GM12878 (cell line): Measurements from ENCODE around the gene TADA1. TPM values are rescaled to one million over a fixed set of nuclear protein-coding genes. Genes with fewer than 3 reads are reported as not detected.

Source experiments
- BHLHE40 ChIP-seq, 2 experiments: fragments of 450-650 bp in 1 of 2; IDR thresholded peaks; 2 replicates each; pipeline ENCODE4 v1.6.1; 2011 to 2017; ENCODE audit warnings: low read depth in 2 of 2, borderline replicate concordance in 1 of 2, improper control_type of control experiment in 1 of 2, low read length in 1 of 2, mild to moderate bottlenecking in 1 of 2
- CBFB ChIP-seq: IDR thresholded peaks from 2 replicates; pipeline ENCODE4 v1.6.1; 2016; ENCODE audit warnings: antibody characterized with exemption, low read depth
- CEBPB ChIP-seq, 2 experiments: fragments of 150-350 bp in 1 of 2; IDR thresholded peaks; 2 replicates each; pipeline ENCODE4 v1.6.1; 2012 to 2014; ENCODE audit warnings: low read depth in 2 of 2, low read length in 2 of 2, borderline replicate concordance in 1 of 2, inconsistent platforms in 1 of 2
- HDAC6 ChIP-seq: fragments of 200-600 bp; sonication (generic); IDR thresholded peaks from one replicate; pipeline ENCODE4 v1.8.0; 2017; ENCODE audit warnings: antibody characterized with exemption; ENCODE audit not compliant: unreplicated experiment
- IRF4 ChIP-seq: IDR thresholded peaks from 2 replicates; pipeline ENCODE4 v1.6.1; 2011; ENCODE audit warnings: low read depth, low read length
- MTA2 ChIP-seq: fragments of 450-650 bp; IDR thresholded peaks from 2 replicates; pipeline ENCODE4 v1.6.1; 2016; ENCODE audit warnings: low read depth, mild to moderate bottlenecking, moderate library complexity
- MTA3 ChIP-seq: IDR thresholded peaks from 2 replicates; pipeline ENCODE4 v1.6.1; 2012; ENCODE audit warnings: low read length, inconsistent platforms, borderline replicate concordance
- NR2F1 ChIP-seq: fragments of 450-650 bp; conservative IDR thresholded peaks from 2 replicates; pipeline ENCODE4 v1.6.1; 2017; ENCODE audit warnings: mild to moderate bottlenecking
- PAX8 ChIP-seq: fragments of 450-650 bp; IDR thresholded peaks from 2 replicates; pipeline ENCODE4 v1.6.1; 2017; ENCODE audit warnings: mild to moderate bottlenecking, moderate library complexity
- POLR2A ChIP-seq: IDR thresholded peaks from 2 replicates; pipeline ENCODE4 v1.6.1; 2011; ENCODE audit warnings: low read depth, mild to moderate bottlenecking, low read length
- POLR2AphosphoS5 ChIP-seq: IDR thresholded peaks from 2 replicates; pipeline ENCODE4 v1.6.1; 2011; ENCODE audit warnings: mild to moderate bottlenecking, low read length, inconsistent platforms
- RAD51 ChIP-seq: fragments of 450-650 bp; IDR thresholded peaks from 2 replicates; pipeline ENCODE4 v1.6.1; 2016; ENCODE audit warnings: moderate library complexity, mild to moderate bottlenecking, inconsistent platforms
- RUNX3 ChIP-seq: IDR thresholded peaks from 2 replicates; pipeline ENCODE4 v1.6.1; 2012; ENCODE audit warnings: low read length, inconsistent platforms
- SMC3 ChIP-seq: IDR thresholded peaks from 2 replicates; pipeline ENCODE4 v1.6.1; 2011; ENCODE audit warnings: low read length, improper control_type of control experiment, borderline replicate concordance
- STAT1 ChIP-seq: fragments of 450-650 bp; conservative IDR thresholded peaks from 2 replicates; pipeline ENCODE4 v1.6.1; 2014; ENCODE audit warnings: antibody characterized with exemption, mild to moderate bottlenecking
- TARDBP ChIP-seq: IDR thresholded peaks from 2 replicates; pipeline ENCODE4 v1.6.1; 2016; ENCODE audit warnings: borderline replicate concordance
- TBL1XR1 ChIP-seq: IDR thresholded peaks from 2 replicates; pipeline ENCODE4 v1.6.1; 2012; ENCODE audit warnings: low read depth, low read length, improper control_type of control experiment
- TCF3 ChIP-seq: IDR thresholded peaks from 2 replicates; pipeline ENCODE4 v1.6.1; 2012; ENCODE audit warnings: low read depth, mild to moderate bottlenecking, low read length, borderline replicate concordance; ENCODE audit not compliant: insufficient read depth
- YBX1 ChIP-seq: fragments of 450-650 bp; IDR thresholded peaks from 2 replicates; pipeline ENCODE4 v1.6.1; 2016; ENCODE audit warnings: antibody characterized with exemption
- YY1 ChIP-seq: IDR thresholded peaks from 2 replicates; pipeline ENCODE4 v1.6.1; 2011; ENCODE audit warnings: low read depth, mild to moderate bottlenecking, low read length
- ZNF207 ChIP-seq: fragments of 450-650 bp; IDR thresholded peaks from 2 replicates; pipeline ENCODE4 v1.6.1; 2014; ENCODE audit warnings: antibody characterized with exemption, mild to moderate bottlenecking, borderline replicate concordance
- ZSCAN29 ChIP-seq: fragments of 450-650 bp; IDR thresholded peaks from 2 replicates; pipeline ENCODE4 v1.6.1; 2017; ENCODE audit warnings: mild to moderate bottlenecking, moderate library complexity
- polyA plus RNA-seq, 11 experiments: library from polyadenylated mRNA; depleted of rRNA in 4 of 11; unstranded in 6 of 11; stranded (reverse) in 5 of 11; fragments of >200 nt; fragmentation: Nextera tagmentation in 4 of 11; fragmentation: Illumina TruSeq in 1 of 11; extraction: Ambion mirVana in 4 of 11; extraction: Trizol in 1 of 11; gene quantifications; 1 replicate in 1 of 11; 2 replicates in 10 of 11; pipeline versions ENCODE4 v1.2.1 to v1.2.3, GENCODE V29; 2011 to 2016; ENCODE audit warnings: inconsistent platforms in 2 of 11, missing spikeins in 2 of 11, low read depth in 1 of 11
- total RNA-seq, 4 experiments: library from RNA; depleted of rRNA in 3 of 4; stranded (reverse); fragments of >200 nt in 3 of 4; fragmentation: Illumina TruSeq in 1 of 4; extraction: Trizol in 1 of 4; gene quantifications; 2 replicates each; pipeline versions ENCODE4 v1.2.1 to v1.2.3, GENCODE V29; 2013 to 2021
- TF ChIP-seq, protein P1 (sequence below): IDR thresholded peaks from 2 replicates; pipeline ENCODE4 v1.6.1; 2011; ENCODE audit warnings: borderline replicate concordance, low read depth, mild to moderate bottlenecking, moderate library complexity, low read length; ENCODE audit not compliant: insufficient read depth, poor library complexity, severe bottlenecking
- TF ChIP-seq, protein P2 (sequence below): fragments of 450-650 bp; formaldehyde crosslinking; IDR thresholded peaks from 2 replicates; pipeline ENCODE4 v1.4.0; 2020; ENCODE audit warnings: mild to moderate bottlenecking, moderate library complexity
- TF ChIP-seq, protein P3 (sequence below), 3 experiments: IDR thresholded peaks in 2 of 3; conservative IDR thresholded peaks in 1 of 3; 2 replicates each; pipeline ENCODE4 v1.5.1; 2011; ENCODE audit warnings: low read depth in 3 of 3, low read length in 3 of 3, mild to moderate bottlenecking in 3 of 3, control low read depth in 2 of 3, moderate library complexity in 2 of 3, inconsistent platforms in 1 of 3, mixed read lengths in 1 of 3; ENCODE audit not compliant: control insufficient read depth in 2 of 3, insufficient read depth in 1 of 3; ENCODE audit errors: extremely low read depth in 1 of 3

Gene TADA1
- total and polyA plus RNA-seq, 10 of the 15 experiments (the other 5 are each of a cell fraction or from before 2014, with no cell fraction given), result 15.2 to 38.6 (median 26.5) TPM

DNA sequence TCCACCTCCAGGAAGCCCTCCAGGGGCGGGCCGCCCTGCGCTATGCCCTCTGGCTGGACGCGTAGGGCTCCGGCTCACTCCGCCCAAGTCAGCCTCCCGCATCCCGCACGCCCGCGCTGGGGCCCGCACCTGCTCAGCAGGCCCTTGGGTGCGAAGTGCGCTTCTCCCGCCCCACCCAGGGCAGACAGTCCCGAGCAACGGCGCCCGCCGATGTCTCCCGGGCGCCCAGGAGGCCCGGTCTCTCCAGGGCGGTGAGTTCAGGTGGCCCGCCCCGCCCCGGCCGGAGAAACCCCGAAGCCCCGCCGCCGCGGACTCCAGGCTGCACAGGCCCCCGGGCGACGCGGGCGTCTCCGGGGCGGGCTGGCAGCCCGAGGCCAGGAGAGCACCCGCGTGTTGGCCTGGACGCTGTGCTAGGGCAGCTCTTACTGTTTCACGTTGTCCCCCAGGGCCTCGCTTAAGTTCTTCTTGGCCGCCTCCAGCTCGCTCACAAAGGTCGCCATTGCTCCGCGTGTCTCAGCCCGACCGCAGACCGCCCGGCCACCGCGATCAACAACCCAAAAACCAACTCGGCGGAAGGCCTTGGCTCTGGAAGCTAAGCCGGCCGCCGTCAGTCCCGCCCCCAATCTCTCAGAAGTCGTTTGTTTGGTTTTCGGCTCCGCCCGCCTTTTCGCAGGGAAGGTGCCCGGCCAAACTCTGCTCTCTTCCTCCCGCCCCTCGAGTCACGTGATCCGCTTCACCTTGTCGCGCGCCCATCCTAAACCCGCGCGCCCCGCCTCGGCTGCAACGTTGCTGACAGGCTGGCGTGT, at the start of gene TADA1 (continued):
- TF ChIP-seq, protein P1, sequence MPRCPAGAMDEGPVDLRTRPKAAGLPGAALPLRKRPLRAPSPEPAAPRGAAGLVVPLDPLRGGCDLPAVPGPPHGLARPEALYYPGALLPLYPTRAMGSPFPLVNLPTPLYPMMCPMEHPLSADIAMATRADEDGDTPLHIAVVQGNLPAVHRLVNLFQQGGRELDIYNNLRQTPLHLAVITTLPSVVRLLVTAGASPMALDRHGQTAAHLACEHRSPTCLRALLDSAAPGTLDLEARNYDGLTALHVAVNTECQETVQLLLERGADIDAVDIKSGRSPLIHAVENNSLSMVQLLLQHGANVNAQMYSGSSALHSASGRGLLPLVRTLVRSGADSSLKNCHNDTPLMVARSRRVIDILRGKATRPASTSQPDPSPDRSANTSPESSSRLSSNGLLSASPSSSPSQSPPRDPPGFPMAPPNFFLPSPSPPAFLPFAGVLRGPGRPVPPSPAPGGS, result peak; percentile 51
- TF ChIP-seq CEBPB (IDR thresholded peaks at IDR 0.05; ENCODE audit: borderline replicate concordance in 1 of 2, low read depth in 2 of 2, low read length in 2 of 2) (no peak), TARDBP (peak; percentile 55; the same call in 1 of the 2 replicates), PAX8 (no peak), BHLHE40 (IDR thresholded peaks at IDR 0.05; ENCODE audit: borderline replicate concordance in 1 of 2, low read depth in 2 of 2, low read length in 1 of 2) (peak; percentile 91 to 97), YBX1 (no peak), MTA3 (no peak), CBFB (peak; percentile 91), RAD51 (peak; percentile 100), RUNX3 (peak; percentile 98), YY1 (peak; percentile 95), TBL1XR1 (no peak; the same call in 1 of the 2 replicates), MTA2 (no peak), IRF4 (no peak), STAT1 (no peak), POLR2AphosphoS5 (0 out of 2 replicates have a peak, but pooled peaks have one; percentile 52), TCF3 (0 out of 2 replicates have a peak, but pooled peaks have one; percentile 10), ZSCAN29 (no peak), ZNF207 (peak; percentile 63; the same call in 1 of the 2 replicates), POLR2A (peak; percentile 86), SMC3 (no peak), HDAC6 (no peak), NR2F1 (peak; percentile 74)
- TF ChIP-seq, protein P2, sequence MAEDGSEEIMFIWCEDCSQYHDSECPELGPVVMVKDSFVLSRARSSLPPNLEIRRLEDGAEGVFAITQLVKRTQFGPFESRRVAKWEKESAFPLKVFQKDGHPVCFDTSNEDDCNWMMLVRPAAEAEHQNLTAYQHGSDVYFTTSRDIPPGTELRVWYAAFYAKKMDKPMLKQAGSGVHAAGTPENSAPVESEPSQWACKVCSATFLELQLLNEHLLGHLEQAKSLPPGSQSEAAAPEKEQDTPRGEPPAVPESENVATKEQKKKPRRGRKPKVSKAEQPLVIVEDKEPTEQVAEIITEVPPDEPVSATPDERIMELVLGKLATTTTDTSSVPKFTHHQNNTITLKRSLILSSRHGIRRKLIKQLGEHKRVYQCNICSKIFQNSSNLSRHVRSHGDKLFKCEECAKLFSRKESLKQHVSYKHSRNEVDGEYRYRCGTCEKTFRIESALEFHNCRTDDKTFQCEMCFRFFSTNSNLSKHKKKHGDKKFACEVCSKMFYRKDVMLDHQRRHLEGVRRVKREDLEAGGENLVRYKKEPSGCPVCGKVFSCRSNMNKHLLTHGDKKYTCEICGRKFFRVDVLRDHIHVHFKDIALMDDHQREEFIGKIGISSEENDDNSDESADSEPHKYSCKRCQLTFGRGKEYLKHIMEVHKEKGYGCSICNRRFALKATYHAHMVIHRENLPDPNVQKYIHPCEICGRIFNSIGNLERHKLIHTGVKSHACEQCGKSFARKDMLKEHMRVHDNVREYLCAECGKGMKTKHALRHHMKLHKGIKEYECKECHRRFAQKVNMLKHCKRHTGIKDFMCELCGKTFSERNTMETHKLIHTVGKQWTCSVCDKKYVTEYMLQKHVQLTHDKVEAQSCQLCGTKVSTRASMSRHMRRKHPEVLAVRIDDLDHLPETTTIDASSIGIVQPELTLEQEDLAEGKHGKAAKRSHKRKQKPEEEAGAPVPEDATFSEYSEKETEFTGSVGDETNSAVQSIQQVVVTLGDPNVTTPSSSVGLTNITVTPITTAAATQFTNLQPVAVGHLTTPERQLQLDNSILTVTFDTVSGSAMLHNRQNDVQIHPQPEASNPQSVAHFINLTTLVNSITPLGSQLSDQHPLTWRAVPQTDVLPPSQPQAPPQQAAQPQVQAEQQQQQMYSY (CRISPR knock-in tag), result peak; percentile 92
- TF ChIP-seq, protein P3, sequence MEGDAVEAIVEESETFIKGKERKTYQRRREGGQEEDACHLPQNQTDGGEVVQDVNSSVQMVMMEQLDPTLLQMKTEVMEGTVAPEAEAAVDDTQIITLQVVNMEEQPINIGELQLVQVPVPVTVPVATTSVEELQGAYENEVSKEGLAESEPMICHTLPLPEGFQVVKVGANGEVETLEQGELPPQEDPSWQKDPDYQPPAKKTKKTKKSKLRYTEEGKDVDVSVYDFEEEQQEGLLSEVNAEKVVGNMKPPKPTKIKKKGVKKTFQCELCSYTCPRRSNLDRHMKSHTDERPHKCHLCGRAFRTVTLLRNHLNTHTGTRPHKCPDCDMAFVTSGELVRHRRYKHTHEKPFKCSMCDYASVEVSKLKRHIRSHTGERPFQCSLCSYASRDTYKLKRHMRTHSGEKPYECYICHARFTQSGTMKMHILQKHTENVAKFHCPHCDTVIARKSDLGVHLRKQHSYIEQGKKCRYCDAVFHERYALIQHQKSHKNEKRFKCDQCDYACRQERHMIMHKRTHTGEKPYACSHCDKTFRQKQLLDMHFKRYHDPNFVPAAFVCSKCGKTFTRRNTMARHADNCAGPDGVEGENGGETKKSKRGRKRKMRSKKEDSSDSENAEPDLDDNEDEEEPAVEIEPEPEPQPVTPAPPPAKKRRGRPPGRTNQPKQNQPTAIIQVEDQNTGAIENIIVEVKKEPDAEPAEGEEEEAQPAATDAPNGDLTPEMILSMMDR (IDR thresholded peaks at IDR 0.05 in 2 of 3, conservative IDR thresholded peaks at IDR 0.05 in 1 of 3; ENCODE audit: control insufficient read depth in 2 of 3, extremely low read depth in 1 of 3, insufficient read depth in 1 of 3, low read depth in 3 of 3, low read length in 3 of 3), result peak in 1 of 3 experiments; percentile 36; a peak in 3 of 6 replicates
